ENCODE data around the gene MED13L.

MED13L gene

GRCh38 chr12:115943310-115943629, 334.2 kb downstream of the MED13L start:
- Histone ChIP-seq H3K4me1 (ENCODE audit: control insufficient read depth in 1 of 2, insufficient read depth in 1 of 2, low read depth in 1 of 2, low read length in 1 of 2) (no peaks in the 10 kb centered on the region), H3K9me3 (no peaks in the 10 kb centered on the region), H3K27me3 (peaks cover 10% of the 10 kb centered on the region), H3K36me3 (no peaks in the 10 kb centered on the region), H3K27ac (no peak overlapping the region), H3K4me3 (ENCODE audit: low read depth in 1 of 2, low read length in 1 of 2) (no peak overlapping the region)
- TF ChIP-seq CTCF (IDR thresholded peaks at IDR 0.05): no peak

DNA sequence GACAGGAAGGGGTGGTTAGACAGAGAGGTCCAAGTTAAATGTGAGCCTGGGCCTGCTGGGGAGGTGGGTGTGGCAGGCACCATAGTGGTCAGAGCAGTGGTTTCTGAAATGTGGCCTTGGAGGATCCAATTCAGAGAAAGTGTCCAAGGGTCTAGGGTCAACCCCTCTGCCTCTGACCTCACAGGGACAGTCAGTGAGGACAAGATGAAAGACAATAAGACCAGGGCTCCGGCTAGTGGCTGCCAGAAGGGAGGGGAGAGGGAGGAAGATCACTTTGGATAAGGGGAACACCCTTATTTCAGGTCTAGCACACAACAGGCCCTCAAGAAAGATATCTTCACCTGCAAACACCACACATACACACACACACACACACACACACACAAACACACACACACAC, 335.1 kb downstream of the MED13L start:
- H3K36me3 ChIP-seq: no peaks in the 10 kb centered on the region
- no peaks in the 10 kb centered on the region for H3K9me3 ChIP-seq
- no peak for TF ChIP-seq CTCF (IDR thresholded peaks at IDR 0.05)
- peaks cover 15% of the 10 kb centered on the region for H3K27me3 ChIP-seq
- no peak overlapping the region for H3K27ac ChIP-seq
- no peaks in the 10 kb centered on the region for H3K4me1 ChIP-seq (ENCODE audit: control insufficient read depth in 1 of 2, insufficient read depth in 1 of 2, low read depth in 1 of 2, low read length in 1 of 2)
- no peak overlapping the region for H3K4me3 ChIP-seq (ENCODE audit: low read depth in 1 of 2, low read length in 1 of 2)

- H3K27ac ChIP-seq: no peak overlapping the region
- no peak overlapping the region for H3K4me3 ChIP-seq (ENCODE audit: low read depth in 1 of 2, low read length in 1 of 2)
- H3K36me3 ChIP-seq: no peaks in the 10 kb centered on the region
- no peaks in the 10 kb centered on the region for H3K4me1 ChIP-seq (ENCODE audit: control insufficient read depth in 1 of 2, insufficient read depth in 1 of 2, low read depth in 1 of 2, low read length in 1 of 2)
- peaks cover 22% of the 10 kb centered on the region for H3K27me3 ChIP-seq
- no peaks in the 10 kb centered on the region for H3K9me3 ChIP-seq
- TF ChIP-seq CTCF (IDR thresholded peaks at IDR 0.05): no peak
Observed at GRCh38 chr12:115941362-115941761, 336.1 kb downstream of the MED13L start.

GRCh38 chr12:115938794-115939377, 338.6 kb downstream of the MED13L start:
- peaks cover 25% of the 10 kb centered on the region for H3K27me3 ChIP-seq
- H3K4me1 ChIP-seq (ENCODE audit: control insufficient read depth in 1 of 2, insufficient read depth in 1 of 2, low read depth in 1 of 2, low read length in 1 of 2): no peaks in the 10 kb centered on the region
- no peak overlapping the region for H3K27ac ChIP-seq
- H3K4me3 ChIP-seq (ENCODE audit: low read depth in 1 of 2, low read length in 1 of 2): no peak overlapping the region
- H3K36me3 ChIP-seq: no peaks in the 10 kb centered on the region
- no peaks in the 10 kb centered on the region for H3K9me3 ChIP-seq
- TF ChIP-seq CTCF (IDR thresholded peaks at IDR 0.05): no peak

GRCh38 chr12:115936997-115937916, 340.2 kb downstream of the MED13L start:
- TF ChIP-seq CTCF (IDR thresholded peaks at IDR 0.05): no peak
- Histone ChIP-seq H3K4me3 (ENCODE audit: low read depth in 1 of 2, low read length in 1 of 2) (no peak overlapping the region), H3K36me3 (no peaks in the 10 kb centered on the region), H3K27ac (no peak overlapping the region), H3K27me3 (peaks cover 29% of the 10 kb centered on the region), H3K4me1 (ENCODE audit: control insufficient read depth in 1 of 2, insufficient read depth in 1 of 2, low read depth in 1 of 2, low read length in 1 of 2) (no peaks in the 10 kb centered on the region), H3K9me3 (no peaks in the 10 kb centered on the region)
